Nephron (organoid): Measurements from ENCODE around the gene LRRC8C.

Experiments
- H3K27ac Mint-ChIP-seq, 3 experiments: 2 replicates each; pipeline ENCODE4 v1.8.0; 2020; ENCODE audit warnings: mixed read lengths in 3 of 3, mild to moderate bottlenecking in 2 of 3, moderate library complexity in 1 of 3
- H3K27me3 Mint-ChIP-seq: 2 replicates; pipeline ENCODE4 v1.8.0; 2021; ENCODE audit warnings: low read depth, mild to moderate bottlenecking, moderate library complexity, mixed read lengths
- H3K36me3 Mint-ChIP-seq: 2 replicates; pipeline ENCODE4 v1.8.0; 2020; ENCODE audit warnings: low read depth, mixed read lengths
- H3K4me1 Mint-ChIP-seq: 2 replicates; pipeline ENCODE4 v1.8.0; 2020; ENCODE audit warnings: mixed read lengths
- H3K4me3 Mint-ChIP-seq, 3 experiments: 2 replicates each; pipeline ENCODE4 v1.8.0; 2020; ENCODE audit warnings: mild to moderate bottlenecking in 3 of 3, mixed read lengths in 3 of 3, moderate library complexity in 2 of 3
- H3K9me3 Mint-ChIP-seq: 2 replicates; pipeline ENCODE4 v1.8.0; 2020; ENCODE audit warnings: mixed read lengths
- TF ChIP-seq, protein P1 (sequence below), 3 experiments: fragments of 200-600 bp; sonication (generic); IDR thresholded peaks; one replicate each; pipeline ENCODE4 v1.5.0; 2021; ENCODE audit warnings: antibody characterized with exemption in 3 of 3; ENCODE audit not compliant: unreplicated experiment in 3 of 3

Gene LRRC8C

DNA sequence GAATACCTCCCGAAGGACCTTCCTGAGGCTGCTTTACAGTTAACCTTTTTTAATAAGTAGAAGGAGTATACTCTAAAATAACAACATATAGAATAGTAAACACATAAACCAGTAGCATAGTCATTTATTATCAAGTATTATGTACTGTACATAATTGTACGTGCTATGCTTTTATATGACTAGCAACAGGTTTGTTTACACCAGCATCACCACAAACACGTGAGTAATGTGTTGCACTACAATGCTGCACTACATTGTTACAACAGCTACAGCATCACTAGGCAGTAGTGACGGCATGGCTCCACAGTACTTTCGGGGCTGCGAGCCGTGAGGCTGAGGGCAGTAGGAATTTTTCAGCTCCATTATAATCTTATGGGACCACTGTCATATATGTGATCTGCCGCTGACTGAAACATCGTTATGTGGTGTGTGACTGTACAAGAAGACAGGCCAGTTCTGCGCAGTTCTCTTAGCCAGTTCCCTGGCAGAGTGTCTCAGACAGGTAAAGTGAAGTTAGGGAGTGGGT, 105.1 kb downstream of the LRRC8C start:
- no peaks in the 10 kb centered on the region for H3K36me3 Mint-ChIP-seq
- no peak overlapping the region for H3K27ac Mint-ChIP-seq
- no peaks in the 10 kb centered on the region for H3K27me3 Mint-ChIP-seq
- TF ChIP-seq, protein P1, sequence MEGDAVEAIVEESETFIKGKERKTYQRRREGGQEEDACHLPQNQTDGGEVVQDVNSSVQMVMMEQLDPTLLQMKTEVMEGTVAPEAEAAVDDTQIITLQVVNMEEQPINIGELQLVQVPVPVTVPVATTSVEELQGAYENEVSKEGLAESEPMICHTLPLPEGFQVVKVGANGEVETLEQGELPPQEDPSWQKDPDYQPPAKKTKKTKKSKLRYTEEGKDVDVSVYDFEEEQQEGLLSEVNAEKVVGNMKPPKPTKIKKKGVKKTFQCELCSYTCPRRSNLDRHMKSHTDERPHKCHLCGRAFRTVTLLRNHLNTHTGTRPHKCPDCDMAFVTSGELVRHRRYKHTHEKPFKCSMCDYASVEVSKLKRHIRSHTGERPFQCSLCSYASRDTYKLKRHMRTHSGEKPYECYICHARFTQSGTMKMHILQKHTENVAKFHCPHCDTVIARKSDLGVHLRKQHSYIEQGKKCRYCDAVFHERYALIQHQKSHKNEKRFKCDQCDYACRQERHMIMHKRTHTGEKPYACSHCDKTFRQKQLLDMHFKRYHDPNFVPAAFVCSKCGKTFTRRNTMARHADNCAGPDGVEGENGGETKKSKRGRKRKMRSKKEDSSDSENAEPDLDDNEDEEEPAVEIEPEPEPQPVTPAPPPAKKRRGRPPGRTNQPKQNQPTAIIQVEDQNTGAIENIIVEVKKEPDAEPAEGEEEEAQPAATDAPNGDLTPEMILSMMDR (IDR thresholded peaks at IDR 0.05; ENCODE audit: unreplicated experiment in 3 of 3): no peak
- H3K4me3 Mint-ChIP-seq: no peak overlapping the region
- H3K9me3 Mint-ChIP-seq: no peaks in the 10 kb centered on the region
- no peaks in the 10 kb centered on the region for H3K4me1 Mint-ChIP-seq

DNA sequence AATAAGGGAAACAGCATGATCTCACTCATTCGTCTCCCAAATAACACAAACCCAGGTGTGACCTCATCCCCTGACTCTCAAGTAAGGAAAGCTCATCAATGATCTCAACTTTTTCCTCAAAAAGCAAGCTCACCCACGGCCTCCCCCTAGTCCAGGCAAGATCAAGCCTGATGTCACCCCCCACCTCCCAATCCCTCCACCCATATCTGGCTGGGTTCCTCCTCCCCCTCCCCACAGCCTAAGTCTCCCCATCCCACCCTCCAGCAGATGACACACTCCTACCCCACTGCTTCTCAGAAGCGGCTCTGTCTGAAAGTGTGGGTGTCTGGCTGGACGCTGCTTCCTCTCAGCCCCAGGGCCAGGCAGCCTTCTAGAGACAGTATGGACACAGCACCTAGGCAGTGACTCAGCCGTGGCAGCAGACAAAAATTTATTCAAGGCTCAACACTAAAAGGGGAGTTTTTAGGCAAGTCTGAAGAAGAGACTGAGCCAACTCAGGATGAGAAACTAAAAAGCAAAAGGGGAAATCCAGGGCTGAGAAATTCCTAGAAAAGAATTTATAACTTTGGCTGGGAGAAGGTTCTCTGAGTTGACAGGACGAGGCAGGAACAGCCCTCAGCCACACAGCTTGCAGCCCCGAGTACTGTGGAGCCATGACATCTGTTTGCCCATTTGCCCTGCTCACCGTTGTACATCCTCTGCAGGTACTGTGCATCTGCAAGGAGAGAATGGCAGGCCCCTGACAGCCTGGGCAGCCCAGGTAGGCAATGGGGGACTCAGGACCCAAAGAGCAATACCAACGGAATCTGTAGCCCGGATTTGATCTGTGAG, 106.3 kb downstream of the LRRC8C start:
- Mint-ChIP-seq H3K9me3 (no peaks in the 10 kb centered on the region), H3K27ac (peak overlapping the region in 1 of 3 experiments; percentile 43), H3K36me3 (no peaks in the 10 kb centered on the region), H3K27me3 (no peaks in the 10 kb centered on the region), H3K4me1 (no peaks in the 10 kb centered on the region), H3K4me3 (no peak overlapping the region)
- TF ChIP-seq, protein P1 (IDR thresholded peaks at IDR 0.05; ENCODE audit: unreplicated experiment in 3 of 3): no peak

DNA sequence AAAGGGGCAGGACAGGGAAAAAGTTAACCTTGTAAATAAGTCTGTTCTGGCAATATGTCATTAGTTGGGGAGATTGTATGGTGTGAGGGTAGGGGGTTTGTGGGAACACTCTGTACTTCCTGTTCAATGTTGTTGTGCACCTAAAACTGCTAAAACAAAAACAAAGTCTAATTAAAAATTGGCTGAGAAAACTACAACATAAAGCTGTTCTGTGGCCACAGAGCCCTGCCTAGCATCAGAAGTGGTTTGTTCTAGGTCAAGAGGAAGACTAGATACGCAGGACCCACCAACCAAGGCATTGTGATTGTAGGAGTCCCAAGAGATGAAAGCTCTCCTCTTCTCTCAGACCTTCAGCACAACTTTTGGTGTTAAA, 106.9 kb downstream of the LRRC8C start:
- H3K9me3 Mint-ChIP-seq: no peaks in the 10 kb centered on the region
- H3K36me3 Mint-ChIP-seq: no peaks in the 10 kb centered on the region
- no peaks in the 10 kb centered on the region for H3K4me1 Mint-ChIP-seq
- H3K4me3 Mint-ChIP-seq: no peak overlapping the region
- TF ChIP-seq, protein P1 (IDR thresholded peaks at IDR 0.05; ENCODE audit: unreplicated experiment in 3 of 3): no peak
- no peak overlapping the region for H3K27ac Mint-ChIP-seq
- no peaks in the 10 kb centered on the region for H3K27me3 Mint-ChIP-seq

DNA sequence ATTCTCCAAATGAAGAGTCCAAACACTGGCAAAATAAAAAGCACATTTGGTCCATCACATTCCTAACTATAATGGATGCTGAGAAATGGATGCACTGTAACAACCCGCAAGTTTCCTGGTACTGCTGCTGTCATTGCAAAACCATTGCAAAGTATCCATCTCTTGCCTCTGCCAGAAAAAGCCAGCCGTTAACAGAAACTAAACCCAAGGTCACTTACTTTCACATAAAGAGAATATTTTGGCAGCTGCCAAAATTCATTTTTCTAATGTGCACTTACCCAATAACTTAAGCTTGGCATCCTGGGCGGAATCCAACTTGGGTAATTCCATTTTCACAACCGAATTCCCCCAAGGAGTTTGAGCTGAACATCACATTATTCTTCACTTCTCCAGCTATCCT, 110.9 kb downstream of the LRRC8C start:
- Mint-ChIP-seq H3K4me1 (no peaks in the 10 kb centered on the region), H3K36me3 (no peaks in the 10 kb centered on the region), H3K27me3 (no peaks in the 10 kb centered on the region), H3K4me3 (no peak overlapping the region), H3K27ac (no peak overlapping the region), H3K9me3 (peaks cover 2% of the 10 kb centered on the region)
- TF ChIP-seq, protein P1 (IDR thresholded peaks at IDR 0.05; ENCODE audit: unreplicated experiment in 3 of 3): no peak

DNA sequence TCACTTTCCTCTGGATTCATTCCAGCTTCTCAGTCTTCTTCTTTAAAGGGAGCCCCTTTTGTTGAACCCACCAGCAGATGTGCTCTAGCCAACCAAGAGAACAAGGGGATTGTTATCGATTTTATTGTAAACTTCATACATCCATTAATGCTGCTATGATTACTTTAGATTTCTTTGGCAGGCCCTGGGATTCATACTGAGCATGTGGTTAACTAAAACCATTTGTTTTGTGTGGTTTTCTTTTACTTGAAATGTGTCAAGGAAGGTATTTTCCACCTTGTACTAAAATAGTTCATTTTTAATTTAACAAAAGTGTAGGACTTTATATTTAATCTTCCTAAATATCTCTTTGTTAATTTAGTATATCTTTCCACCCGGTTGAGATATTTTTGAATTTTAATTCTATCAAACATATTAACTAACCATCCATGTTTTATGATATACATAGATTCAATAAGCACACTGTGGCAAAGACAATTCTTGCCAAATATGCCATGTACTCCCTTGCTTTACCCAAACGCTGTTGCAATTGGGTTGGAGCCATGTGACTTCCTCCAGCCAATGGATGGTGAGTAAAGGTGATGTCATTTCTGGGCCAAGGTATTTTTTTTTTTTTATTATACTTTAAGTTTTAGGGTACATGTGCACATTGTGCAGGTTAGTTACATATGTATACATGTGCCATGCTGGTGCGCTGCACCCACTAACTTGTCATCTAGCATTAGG, 113.7 kb downstream of the LRRC8C start:
- no peak overlapping the region for H3K4me3 Mint-ChIP-seq
- H3K27me3 Mint-ChIP-seq: no peaks in the 10 kb centered on the region
- no peak overlapping the region for H3K27ac Mint-ChIP-seq
- H3K9me3 Mint-ChIP-seq: peaks cover 2% of the 10 kb centered on the region
- H3K36me3 Mint-ChIP-seq: no peaks in the 10 kb centered on the region
- TF ChIP-seq, protein P1 (IDR thresholded peaks at IDR 0.05; ENCODE audit: unreplicated experiment in 3 of 3): no peak
- H3K4me1 Mint-ChIP-seq: no peaks in the 10 kb centered on the region
